Measurements from ENCODE around the gene ARMC2. TPM values are rescaled to one million over a fixed set of nuclear protein-coding genes. Genes with fewer than 3 reads are reported as not detected.
"Not testable (repeated sequence)": the region's sequence is repeated elsewhere in the genome, so short reads cannot be mapped to it uniquely, and the experiment has no call there.

Gene ARMC2
- total RNA-seq, 2 experiments from 2014 or later: 5.2 to 5.7 TPM

GRCh38 chr6:108888745-108889144 lies 40.5 kb downstream of the ARMC2 start:
- ChIA-PET POLR2A (no interaction called here), CTCF (no interaction called here)
- H3K36me3 Mint-ChIP-seq (ENCODE audit: low read depth): peaks cover 4% of the 10 kb centered on the region

GRCh38 chr6:108890898-108891297 lies 42.7 kb downstream of the ARMC2 start:
- DNase-seq; ATAC-seq (ENCODE audit: poor library complexity); H3K27ac Mint-ChIP-seq; H3K4me3 Mint-ChIP-seq; H3K9me3 ChIP-seq (ENCODE audit: control insufficient read depth in 1 of 2, insufficient read depth in 1 of 2, low read length in 2 of 2); H3K27me3 Mint-ChIP-seq; H3K9me3 Mint-ChIP-seq; H3K27ac ChIP-seq (ENCODE audit: low read depth in 1 of 2, low read length in 2 of 2); intact Hi-C loops (cut with DNase I, micrococcal nuclease); POLR2A ChIA-PET; H3K36me3 ChIP-seq (ENCODE audit: insufficient read depth, low read length); H3K27me3 ChIP-seq (ENCODE audit: control insufficient read depth in 1 of 2, insufficient read depth in 2 of 2, low read length in 2 of 2); H3K4me3 ChIP-seq (ENCODE audit: low read length); H3K36me3 Mint-ChIP-seq (ENCODE audit: low read depth): not testable (repeated sequence)
- CTCF ChIA-PET: interaction anchor here (0.6 kb wide), 1 partner anchor 1758 kb away, joined by 3 read pairs; no protein-coding TSS in a partner anchor
- peaks cover 15% of the 10 kb centered on the region for H3K4me1 ChIP-seq (ENCODE audit: insufficient read depth, low read length)
- H3K4me1 Mint-ChIP-seq (ENCODE audit: low read depth): peaks cover 11% of the 10 kb centered on the region

More at GRCh38 chr6:108888745-108889144, 40.5 kb downstream of the ARMC2 start:
- TF ChIP-seq CTCF (IDR thresholded peaks at IDR 0.05): no peak
- H3K4me1 Mint-ChIP-seq (ENCODE audit: low read depth): peaks cover 6% of the 10 kb centered on the region
- H3K9me3 Mint-ChIP-seq: no peaks in the 10 kb centered on the region
- no peak overlapping the region for H3K27ac ChIP-seq (ENCODE audit: low read depth in 1 of 2, low read length in 2 of 2)
- H3K4me3 ChIP-seq (ENCODE audit: low read length): no peak overlapping the region
- DNase-seq (no peak), ATAC-seq (ENCODE audit: poor library complexity) (no peak)
- H3K27me3 Mint-ChIP-seq: no peaks in the 10 kb centered on the region
- no peaks in the 10 kb centered on the region for H3K27me3 ChIP-seq (ENCODE audit: control insufficient read depth in 1 of 2, insufficient read depth in 2 of 2, low read length in 2 of 2)
- no peaks in the 10 kb centered on the region for H3K36me3 ChIP-seq (ENCODE audit: insufficient read depth, low read length)
- peaks cover 5% of the 10 kb centered on the region for H3K4me1 ChIP-seq (ENCODE audit: insufficient read depth, low read length)
- intact Hi-C loops (cut with DNase I, micrococcal nuclease): no loop called here
- no peak overlapping the region for H3K4me3 Mint-ChIP-seq
- H3K9me3 ChIP-seq (ENCODE audit: control insufficient read depth in 1 of 2, insufficient read depth in 1 of 2, low read length in 2 of 2): no peaks in the 10 kb centered on the region
- no peak overlapping the region for H3K27ac Mint-ChIP-seq

- ATAC-seq (ENCODE audit: poor library complexity) (no peak), DNase-seq (peak in 3 of 14 experiments; percentile 24 to 39 (median 32))
- Histone ChIP-seq H3K36me3 (ENCODE audit: insufficient read depth, low read length) (no peaks in the 10 kb centered on the region), H3K27me3 (ENCODE audit: control insufficient read depth in 1 of 2, insufficient read depth in 2 of 2, low read length in 2 of 2) (no peaks in the 10 kb centered on the region), H3K4me3 (ENCODE audit: low read length) (no peak overlapping the region), H3K27ac (ENCODE audit: low read depth in 1 of 2, low read length in 2 of 2) (peak overlapping the region in 1 of 2 donors; percentile 30), H3K9me3 (ENCODE audit: control insufficient read depth in 1 of 2, insufficient read depth in 1 of 2, low read length in 2 of 2) (no peaks in the 10 kb centered on the region), H3K4me1 (ENCODE audit: insufficient read depth, low read length) (peaks cover 38% of the 10 kb centered on the region)
- ChIA-PET CTCF (no interaction called here), POLR2A (interaction anchor here (2.1 kb wide), 1 partner anchor 337 kb away, joined by 4 read pairs; no protein-coding TSS in a partner anchor)
- intact Hi-C loops (cut with DNase I, micrococcal nuclease): loop anchor here in 1 of 2 experiments (5.0 kb wide), 1 partner anchor 182 kb away; no protein-coding TSS in a partner anchor
- no peak for TF ChIP-seq CTCF (IDR thresholded peaks at IDR 0.05)
- no peak overlapping the region for H3K4me3 Mint-ChIP-seq
- H3K27me3 Mint-ChIP-seq: no peaks in the 10 kb centered on the region
- no peaks in the 10 kb centered on the region for H3K36me3 Mint-ChIP-seq (ENCODE audit: low read depth)
- no peaks in the 10 kb centered on the region for H3K9me3 Mint-ChIP-seq
- H3K27ac Mint-ChIP-seq: peak overlapping the region; percentile 50
- peaks cover 32% of the 10 kb centered on the region for H3K4me1 Mint-ChIP-seq (ENCODE audit: low read depth)
Measured at GRCh38 chr6:108895571-108895970, 47.3 kb downstream of the ARMC2 start.
